Kidney (tissue), 14 donors: ENCODE measurements around the gene PXYLP1. TPM values are rescaled to one million over a fixed set of nuclear protein-coding genes. Genes with fewer than 3 reads are reported as not detected.

Experiments
- DNase-seq, 5 donors: peaks; one replicate each; pipeline ENCODE4 v3.0.0-alpha.2; 2013 to 2020
- FAIRE-seq: peaks from 2 replicates; lab custom pipeline; 2012; peaks lifted over from hg19 to GRCh38; lab: Jason Lieb, UNC
- H3K27ac ChIP-seq, 2 donors: one replicate each; pipeline ENCODE4 v1.7.0; 2013; ENCODE audit warnings: low read depth in 2 of 2, low read length in 2 of 2, inconsistent platforms in 1 of 2
- H3K27me3 ChIP-seq: one replicate; pipeline ENCODE4 v1.7.1; 2013; ENCODE audit warnings: low read length, inconsistent platforms; ENCODE audit not compliant: control insufficient read depth, insufficient read depth
- H3K36me3 ChIP-seq, 3 donors: one replicate each; pipeline versions ENCODE4 v1.7.0 to v1.7.1; 2013; ENCODE audit warnings: low read length in 3 of 3, control low read depth in 1 of 3, inconsistent platforms in 1 of 3; ENCODE audit not compliant: insufficient read depth in 3 of 3, control insufficient read depth in 2 of 3
- H3K4me1 ChIP-seq, 3 donors: one replicate each; pipeline versions ENCODE4 v1.7.0 to v1.7.1; 2013; ENCODE audit warnings: low read length in 3 of 3, inconsistent platforms in 1 of 3, low read depth in 1 of 3; ENCODE audit not compliant: control insufficient read depth in 2 of 3, insufficient read depth in 2 of 3
- H3K4me3 ChIP-seq, 3 donors: one replicate each; pipeline versions ENCODE4 v1.7.0 to v1.8.1; 2013; ENCODE audit warnings: low read length in 3 of 3, control low read depth in 1 of 3, inconsistent platforms in 1 of 3
- H3K9ac ChIP-seq, 3 donors: one replicate each; pipeline versions ENCODE4 v1.7.0 to v1.7.1; 2013; ENCODE audit warnings: low read length in 3 of 3, control low read depth in 1 of 3, inconsistent platforms in 1 of 3
- H3K9me3 ChIP-seq, 3 donors: one replicate each; pipeline versions ENCODE4 v1.7.0 to v1.7.1; 2013; ENCODE audit warnings: low read length in 3 of 3, control low read depth in 1 of 3, inconsistent platforms in 1 of 3; ENCODE audit not compliant: control insufficient read depth in 2 of 3, insufficient read depth in 1 of 3
- CTCF ChIP-seq: IDR thresholded peaks from 3 replicates; pipeline ENCODE4 v1.5.1; 2012; ENCODE audit warnings: mild to moderate bottlenecking, moderate library complexity, borderline replicate concordance; ENCODE audit not compliant: insufficient read depth; ENCODE audit errors: extremely low read depth
- intact Hi-C: fragments of 100-400 bp; cut with DNase I; formaldehyde crosslinking; loops from one replicate; pipeline ENCODE4 v1.11.1; 2022
- polyA plus RNA-seq: library from polyadenylated mRNA; stranded (reverse); fragments of 350-450 nt; fragmentation: Illumina TruSeq; extraction: RNeasy Lipid Tissue Mini Kit (QIAGEN cat#74804); gene quantifications from one replicate; pipeline ENCODE4 v1.2.3, GENCODE V29; 2014; ENCODE audit warnings: low read depth, low replicate concordance; ENCODE audit not compliant: insufficient read depth
- total RNA-seq: library from RNA; stranded (reverse); fragmentation: NEBNext Ultra II Directional; extraction: Animal tissue kit (Norgen Biotek cat#: 25700); gene quantifications from one replicate; pipeline ENCODE4 v1.2.1, GENCODE V29; 2021
- donor health status: control.
- donor health status: control.
- donor health status: control.
- donor health status: control.
- donor health status: control.
- donor health status: DM: yes; HTN: yes; CAD: no.
- donor health status: Normal renal cell carcinoma (clear cell type).

The PXYLP1 gene
- total and polyA plus RNA-seq, 2 donors from 2014 or later, result 5.4 to 11.9 TPM

- H3K27me3 ChIP-seq, result no peaks in the 10 kb centered on the region
- no peak for TF ChIP-seq CTCF
- no peaks in the 10 kb centered on the region for H3K36me3 ChIP-seq
- FAIRE-seq, result no peak
- H3K27ac ChIP-seq, result no peak overlapping the region
- no peak overlapping the region for H3K9ac ChIP-seq
- no peak for DNase-seq
- peaks cover 0 to 7% (median 0%) of the 10 kb centered on the region in 3 donors for H3K4me1 ChIP-seq
- intact Hi-C loops, result no loop called here
- no peaks in the 10 kb centered on the region for H3K9me3 ChIP-seq
- no peak overlapping the region for H3K4me3 ChIP-seq
These were observed 39.8 kb downstream of the PXYLP1 start for GRCh38 chr3:141271279-141272030.

- no peak for FAIRE-seq
These were observed 41.5 kb downstream of the PXYLP1 start for GRCh38 chr3:141272906-141273662.

GRCh38 chr3:141273700-141274410 lies 42.2 kb downstream of the PXYLP1 start:
- Histone ChIP-seq H3K27ac (no peak overlapping the region), H3K27me3 (no peaks in the 10 kb centered on the region), H3K9me3 (no peaks in the 10 kb centered on the region), H3K4me1 (peaks cover 0 to 7% (median 0%) of the 10 kb centered on the region in 3 donors), H3K9ac (no peak overlapping the region), H3K36me3 (no peaks in the 10 kb centered on the region), H3K4me3 (no peak overlapping the region)
- FAIRE-seq, result no peak
- no peak for TF ChIP-seq CTCF
- DNase-seq, result peak in 1 of 5 donors; percentile 9
- intact Hi-C loops, result no loop called here

More at GRCh38 chr3:141272906-141273662, 41.5 kb downstream of the PXYLP1 start:
- Histone ChIP-seq H3K36me3 (no peaks in the 10 kb centered on the region), H3K4me3 (no peak overlapping the region), H3K9ac (no peak overlapping the region), H3K27me3 (no peaks in the 10 kb centered on the region), H3K9me3 (no peaks in the 10 kb centered on the region), H3K4me1 (peaks cover 0 to 7% (median 0%) of the 10 kb centered on the region in 3 donors), H3K27ac (no peak overlapping the region)
- no peak for TF ChIP-seq CTCF
- DNase-seq, result peak in 1 of 5 donors; percentile 4
- intact Hi-C loops, result no loop called here
